WTC11 (cell line): ENCODE results near the gene TMEM116.
"Not testable (repeated sequence)": the region's sequence is repeated elsewhere in the genome, so short reads cannot be mapped to it uniquely, and the experiment has no call there.

ENCODE experiments used
- CTCF ChIP-seq: fragments of 200-600 bp; IDR thresholded peaks from 2 replicates; pipeline ENCODE4 v1.8.0; 2022; ENCODE audit warnings: antibody characterized with exemption
- KAT7 ChIP-seq: sonication (generic); formaldehyde crosslinking; IDR thresholded peaks from 2 replicates; pipeline ENCODE4 v1.8.1; 2023; ENCODE audit warnings: missing genetic modification reagents, mild to moderate bottlenecking, borderline replicate concordance
- NR3C1 ChIP-seq: sonication (generic); formaldehyde crosslinking; conservative IDR thresholded peaks from 2 replicates; pipeline ENCODE4 v1.8.1; 2023; ENCODE audit warnings: low read depth, mild to moderate bottlenecking, missing genetic modification reagents
- TCF7 ChIP-seq: sonication (generic); formaldehyde crosslinking; IDR thresholded peaks from 2 replicates; pipeline ENCODE4 v1.8.0; 2022; ENCODE audit warnings: mild to moderate bottlenecking, low read depth, missing genetic modification reagents, moderate library complexity

GRCh38 chr12:112009596-112009995 lies 3.4 kb downstream of the TMEM116 start:
- not testable (repeated sequence) for TF ChIP-seq CTCF; KAT7; NR3C1 (CRISPR knock-in tag); TCF7 (CRISPR knock-in tag)
